HEK293T (cell line): ENCODE measurements around the gene FRMD5.

Experiments
- ARNT ChIP-seq: fragments of 450-650 bp; IDR thresholded peaks from 2 replicates; pipeline ENCODE4 v1.6.1; 2017; ENCODE audit warnings: mild to moderate bottlenecking
- BHLHE40 ChIP-seq: fragments of 450-650 bp; IDR thresholded peaks from 2 replicates; pipeline ENCODE4 v1.6.1; 2016; ENCODE audit warnings: mild to moderate bottlenecking, moderate library complexity, borderline replicate concordance
- CTBP1 ChIP-seq: fragments of 450-650 bp; IDR thresholded peaks from 2 replicates; pipeline ENCODE4 v1.6.1; 2016; ENCODE audit warnings: borderline replicate concordance
- ELF4 ChIP-seq: fragments of 450-650 bp; IDR thresholded peaks from 2 replicates; pipeline ENCODE4 v1.6.1; 2017; ENCODE audit warnings: antibody characterized with exemption
- FOXA1 ChIP-seq: fragments of 450-650 bp; IDR thresholded peaks from 2 replicates; pipeline ENCODE4 v1.6.1; 2016; ENCODE audit warnings: mild to moderate bottlenecking
- FOXK2 ChIP-seq: fragments of 450-650 bp; IDR thresholded peaks from 2 replicates; pipeline ENCODE4 v1.6.1; 2016; ENCODE audit warnings: mild to moderate bottlenecking
- FOXM1 ChIP-seq: fragments of 450-650 bp; IDR thresholded peaks from 2 replicates; pipeline ENCODE4 v1.6.1; 2017; ENCODE audit warnings: mild to moderate bottlenecking, borderline replicate concordance
- L3MBTL2 ChIP-seq: fragments of 450-650 bp; conservative IDR thresholded peaks from 2 replicates; pipeline ENCODE4 v1.6.1; 2016; ENCODE audit warnings: mild to moderate bottlenecking
- NFRKB ChIP-seq: fragments of 450-650 bp; IDR thresholded peaks from 2 replicates; pipeline ENCODE4 v1.6.1; 2016; ENCODE audit warnings: mild to moderate bottlenecking, moderate library complexity
- SP1 ChIP-seq: fragments of 450-650 bp; IDR thresholded peaks from 2 replicates; pipeline ENCODE4 v1.6.1; 2017
- SUZ12 ChIP-seq: fragments of 450-650 bp; IDR thresholded peaks from 2 replicates; pipeline ENCODE4 v1.6.1; 2016; ENCODE audit warnings: mild to moderate bottlenecking
- TARDBP ChIP-seq: fragments of 450-650 bp; IDR thresholded peaks from 2 replicates; pipeline ENCODE4 v1.6.1; 2016
- TF ChIP-seq, protein P1 (sequence below): fragments of 450-650 bp; IDR thresholded peaks from 2 replicates; pipeline ENCODE4 v1.6.1; 2016

DNA sequence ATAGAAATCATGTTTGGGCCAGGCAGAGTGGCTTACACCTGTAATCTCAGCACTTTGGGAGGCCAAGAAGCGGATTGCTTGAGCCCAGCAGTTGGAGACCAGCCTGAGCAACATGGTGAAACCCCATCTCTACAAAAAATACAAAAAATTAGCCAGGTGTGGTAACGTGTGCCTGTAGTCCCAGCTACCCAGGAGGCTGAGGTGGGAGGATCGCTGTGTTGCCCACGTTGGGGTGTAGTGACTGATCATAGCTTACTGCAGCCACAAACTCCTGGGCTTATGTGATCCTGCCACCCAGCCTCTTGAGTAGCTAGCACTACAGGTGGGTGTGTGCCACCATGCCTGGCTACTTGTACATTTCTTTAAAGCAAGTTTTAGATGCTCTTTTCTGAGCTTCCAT, 254.0 kb downstream of the FRMD5 start:
- TF ChIP-seq FOXM1 (no peak), FOXA1 (no peak), SP1 (no peak), NFRKB (no peak), SUZ12 (no peak), TARDBP (no peak), ARNT (no peak), BHLHE40 (no peak), FOXK2 (no peak), ELF4 (no peak), L3MBTL2 (no peak), CTBP1 (no peak)
- TF ChIP-seq, protein P1, sequence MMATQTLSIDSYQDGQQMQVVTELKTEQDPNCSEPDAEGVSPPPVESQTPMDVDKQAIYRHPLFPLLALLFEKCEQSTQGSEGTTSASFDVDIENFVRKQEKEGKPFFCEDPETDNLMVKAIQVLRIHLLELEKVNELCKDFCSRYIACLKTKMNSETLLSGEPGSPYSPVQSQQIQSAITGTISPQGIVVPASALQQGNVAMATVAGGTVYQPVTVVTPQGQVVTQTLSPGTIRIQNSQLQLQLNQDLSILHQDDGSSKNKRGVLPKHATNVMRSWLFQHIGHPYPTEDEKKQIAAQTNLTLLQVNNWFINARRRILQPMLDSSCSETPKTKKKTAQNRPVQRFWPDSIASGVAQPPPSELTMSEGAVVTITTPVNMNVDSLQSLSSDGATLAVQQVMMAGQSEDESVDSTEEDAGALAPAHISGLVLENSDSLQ: no peak
